ENCODE results near the gene PATJ. TPM values are rescaled to one million over a fixed set of nuclear protein-coding genes. Genes with fewer than 3 reads are reported as not detected.
"Not testable (repeated sequence)": the region's sequence is repeated elsewhere in the genome, so short reads cannot be mapped to it uniquely, and the experiment has no call there.

Gene PATJ
- total RNA-seq, 1 donor from 2014 or later = 2.0 TPM

DNA sequence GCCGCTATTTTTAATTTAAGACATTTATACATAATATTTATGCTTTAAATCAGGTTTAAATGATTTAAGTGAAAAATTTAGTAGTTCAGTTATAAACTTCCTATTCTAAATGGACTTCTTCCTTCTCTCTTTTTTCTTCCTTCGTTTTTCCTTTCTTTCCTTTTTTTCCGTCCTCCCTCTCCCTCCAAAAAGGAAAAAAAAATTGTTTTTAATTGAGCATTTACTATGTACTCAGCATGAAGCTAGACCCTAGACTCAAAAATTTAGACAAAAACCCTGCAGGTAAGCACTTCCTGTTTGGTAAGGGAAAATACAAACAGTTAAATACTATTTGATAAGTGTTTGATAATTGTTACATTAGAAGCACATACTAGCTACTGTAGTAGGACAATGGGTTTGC is 14.7 kb upstream of the PATJ start:
- H3K9me3 Mint-ChIP-seq (ENCODE audit: unreplicated experiment) = peaks cover 10% of the 10 kb centered on the region
- peaks cover 2% of the 10 kb centered on the region for H3K4me1 Mint-ChIP-seq (ENCODE audit: low read depth, unreplicated experiment)
- H3K4me3 Mint-ChIP-seq (ENCODE audit: unreplicated experiment) = no peak overlapping the region
- H3K27ac Mint-ChIP-seq (ENCODE audit: unreplicated experiment) = no peak overlapping the region
- no peaks in the 10 kb centered on the region for H3K36me3 Mint-ChIP-seq (ENCODE audit: unreplicated experiment)
- TF ChIP-seq CTCF (IDR thresholded peaks at IDR 0.05; ENCODE audit: partially characterized antibody, unreplicated experiment) = no peak
- DNase-seq = no peak
- H3K27me3 Mint-ChIP-seq (ENCODE audit: unreplicated experiment) = peaks cover 9% of the 10 kb centered on the region

DNA sequence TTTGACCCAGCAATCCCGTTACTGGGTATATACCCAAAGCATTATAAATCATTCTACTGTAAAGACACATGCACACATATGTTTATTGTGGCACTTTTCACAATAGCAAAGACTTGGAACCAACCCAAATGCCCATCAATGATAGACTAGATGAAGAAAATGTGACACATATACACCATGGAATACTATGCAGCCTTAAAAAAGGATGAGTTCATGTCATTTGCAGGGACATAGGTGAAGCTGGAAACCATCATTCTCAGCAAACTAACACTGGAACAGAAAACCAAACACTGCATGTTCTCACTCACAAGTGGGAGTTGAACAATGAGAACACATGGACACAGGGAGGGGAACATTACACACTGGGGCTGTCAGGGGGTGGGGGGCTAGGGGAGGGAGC is 11.6 kb upstream of the PATJ start:
- H3K9me3 Mint-ChIP-seq (ENCODE audit: unreplicated experiment) = not testable (repeated sequence)

GRCh38 chr1:61732726-61733125 is 9.6 kb upstream of the PATJ start:
- Mint-ChIP-seq H3K4me1 (ENCODE audit: low read depth, unreplicated experiment) (no peaks in the 10 kb centered on the region), H3K27me3 (ENCODE audit: unreplicated experiment) (no peaks in the 10 kb centered on the region), H3K27ac (ENCODE audit: unreplicated experiment) (no peak overlapping the region), H3K9me3 (ENCODE audit: unreplicated experiment) (no peaks in the 10 kb centered on the region), H3K36me3 (ENCODE audit: unreplicated experiment) (no peaks in the 10 kb centered on the region), H3K4me3 (ENCODE audit: unreplicated experiment) (no peak overlapping the region)
- no peak for TF ChIP-seq CTCF (IDR thresholded peaks at IDR 0.05; ENCODE audit: partially characterized antibody, unreplicated experiment)
- no peak for DNase-seq

More for the DNA sequence above, 11.6 kb upstream of the PATJ start:
- not testable (repeated sequence) for DNase-seq; H3K36me3 Mint-ChIP-seq (ENCODE audit: unreplicated experiment); H3K27me3 Mint-ChIP-seq (ENCODE audit: unreplicated experiment); H3K27ac Mint-ChIP-seq (ENCODE audit: unreplicated experiment); H3K4me3 Mint-ChIP-seq (ENCODE audit: unreplicated experiment); H3K4me1 Mint-ChIP-seq (ENCODE audit: low read depth, unreplicated experiment)

- H3K4me3 Mint-ChIP-seq (ENCODE audit: unreplicated experiment) = peak overlapping the region; percentile 15
- no peak for TF ChIP-seq CTCF (IDR thresholded peaks at IDR 0.05; ENCODE audit: partially characterized antibody, unreplicated experiment)
- H3K36me3 Mint-ChIP-seq (ENCODE audit: unreplicated experiment) = no peaks in the 10 kb centered on the region
- no peaks in the 10 kb centered on the region for H3K4me1 Mint-ChIP-seq (ENCODE audit: low read depth, unreplicated experiment)
- no peak overlapping the region for H3K27ac Mint-ChIP-seq (ENCODE audit: unreplicated experiment)
- peaks cover 3% of the 10 kb centered on the region for H3K9me3 Mint-ChIP-seq (ENCODE audit: unreplicated experiment)
- H3K27me3 Mint-ChIP-seq (ENCODE audit: unreplicated experiment) = peaks cover 1% of the 10 kb centered on the region
- no peak for DNase-seq
Observed at GRCh38 chr1:61740751-61741700, 1.3 kb upstream of the PATJ start.

DNA sequence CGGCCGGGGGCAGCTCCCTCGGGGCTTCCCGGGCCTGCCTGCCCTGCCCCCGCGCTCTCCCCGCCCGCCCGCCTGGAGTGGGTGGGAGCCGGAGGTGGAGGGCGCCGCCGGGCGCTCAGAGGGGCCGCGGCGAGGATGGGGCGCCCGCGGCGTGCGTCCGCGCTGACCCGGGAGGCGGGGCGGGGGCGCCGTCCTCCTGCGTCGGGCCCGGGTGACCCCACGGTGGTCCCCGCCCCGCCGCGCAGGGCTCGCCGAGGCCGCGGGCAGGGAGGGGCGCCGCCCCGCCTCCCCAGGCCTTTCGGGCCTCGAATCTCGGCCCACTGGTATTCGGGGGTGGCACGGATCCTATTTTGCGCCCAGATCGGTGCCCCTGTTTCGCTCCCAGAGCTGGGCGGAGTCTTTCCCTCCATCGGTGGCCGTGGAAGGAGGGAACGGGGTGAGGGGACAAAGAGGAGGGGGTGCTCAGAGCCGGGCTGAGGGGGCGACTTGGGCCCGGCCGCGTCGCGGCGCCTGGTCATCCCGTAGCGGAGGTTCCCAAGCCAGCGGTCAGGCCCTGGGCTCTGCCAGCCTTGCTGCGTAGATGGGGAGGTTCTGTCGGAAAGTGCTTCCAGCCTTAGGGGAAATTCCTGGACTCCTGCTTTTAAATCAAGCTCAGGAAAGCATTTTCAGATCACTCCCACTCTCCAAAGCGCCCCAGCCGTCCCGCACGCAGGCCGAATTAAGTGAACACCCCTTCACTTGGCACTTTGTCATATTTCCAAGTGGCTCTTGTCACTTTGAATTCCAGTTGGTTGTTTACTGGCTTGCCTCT is 545 bp downstream of the PATJ start:
- Mint-ChIP-seq H3K9me3 (ENCODE audit: unreplicated experiment) (peaks cover 3% of the 10 kb centered on the region), H3K27me3 (ENCODE audit: unreplicated experiment) (peaks cover 1% of the 10 kb centered on the region), H3K4me1 (ENCODE audit: low read depth, unreplicated experiment) (no peaks in the 10 kb centered on the region), H3K27ac (ENCODE audit: unreplicated experiment) (no peak overlapping the region), H3K4me3 (ENCODE audit: unreplicated experiment) (peak overlapping the region; percentile 58), H3K36me3 (ENCODE audit: unreplicated experiment) (no peaks in the 10 kb centered on the region)
- no peak for TF ChIP-seq CTCF (IDR thresholded peaks at IDR 0.05; ENCODE audit: partially characterized antibody, unreplicated experiment)
- peak; percentile 39 for DNase-seq
